Measurements from ENCODE around the gene SLC51B. TPM values are rescaled to one million over a fixed set of nuclear protein-coding genes. Genes with fewer than 3 reads are reported as not detected.

SLC51B gene
- total RNA-seq, 2 donors from 2014 or later: not detected

DNA sequence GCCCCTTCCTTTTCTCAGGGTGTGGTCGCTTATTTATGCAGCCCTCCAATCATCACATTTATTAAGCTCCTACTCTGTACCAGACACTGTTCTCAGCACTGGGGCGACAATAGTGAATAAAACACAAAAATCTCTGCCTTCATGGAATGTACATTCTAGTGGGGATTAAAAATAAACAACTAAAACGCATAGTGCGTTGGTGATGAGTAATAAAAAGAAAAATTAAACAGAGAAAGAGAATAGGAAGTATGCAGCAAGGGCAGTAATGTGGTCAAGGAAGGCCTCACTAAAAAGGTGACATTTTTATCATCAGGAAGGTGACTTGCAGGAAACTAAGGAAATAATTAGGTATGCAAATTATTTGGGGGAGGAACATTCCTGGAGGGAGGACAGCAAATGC lies 5.1 kb downstream of the SLC51B start:
- Histone ChIP-seq H3K27me3 (ENCODE audit: control insufficient read depth, insufficient read depth, low read length, poor library complexity, severe bottlenecking) (no peaks in the 10 kb centered on the region), H3K4me3 (ENCODE audit: low read length) (no peak overlapping the region), H3K27ac (ENCODE audit: low read depth, low read length) (no peak overlapping the region), H3K9ac (ENCODE audit: extremely low read depth, low read length, poor library complexity, severe bottlenecking) (no peak overlapping the region), H3K9me3 (ENCODE audit: control insufficient read depth, low read length) (no peaks in the 10 kb centered on the region), H3K36me3 (ENCODE audit: control insufficient read depth, insufficient read depth, low read length) (peaks cover 18% of the 10 kb centered on the region), H3K4me1 (ENCODE audit: control insufficient read depth, insufficient read depth, low read length) (no peaks in the 10 kb centered on the region)
- Mint-ChIP-seq H3K27ac (no peak overlapping the region), H3K4me3 (no peak overlapping the region), H3K4me1 (no peaks in the 10 kb centered on the region), H3K36me3 (ENCODE audit: low read depth) (peaks cover 6% of the 10 kb centered on the region), H3K9me3 (no peaks in the 10 kb centered on the region), H3K27me3 (ENCODE audit: insufficient read depth) (peaks cover 3% of the 10 kb centered on the region)
- DNase-seq: no peak
- 94 to 96% methylated on average over 3 to 4 of the region's 4 CpGs for WGBS, 2 experiments (ENCODE audit: insufficient coverage in 1 of 2, insufficient read length in 1 of 2)
- TF ChIP-seq, protein P1, sequence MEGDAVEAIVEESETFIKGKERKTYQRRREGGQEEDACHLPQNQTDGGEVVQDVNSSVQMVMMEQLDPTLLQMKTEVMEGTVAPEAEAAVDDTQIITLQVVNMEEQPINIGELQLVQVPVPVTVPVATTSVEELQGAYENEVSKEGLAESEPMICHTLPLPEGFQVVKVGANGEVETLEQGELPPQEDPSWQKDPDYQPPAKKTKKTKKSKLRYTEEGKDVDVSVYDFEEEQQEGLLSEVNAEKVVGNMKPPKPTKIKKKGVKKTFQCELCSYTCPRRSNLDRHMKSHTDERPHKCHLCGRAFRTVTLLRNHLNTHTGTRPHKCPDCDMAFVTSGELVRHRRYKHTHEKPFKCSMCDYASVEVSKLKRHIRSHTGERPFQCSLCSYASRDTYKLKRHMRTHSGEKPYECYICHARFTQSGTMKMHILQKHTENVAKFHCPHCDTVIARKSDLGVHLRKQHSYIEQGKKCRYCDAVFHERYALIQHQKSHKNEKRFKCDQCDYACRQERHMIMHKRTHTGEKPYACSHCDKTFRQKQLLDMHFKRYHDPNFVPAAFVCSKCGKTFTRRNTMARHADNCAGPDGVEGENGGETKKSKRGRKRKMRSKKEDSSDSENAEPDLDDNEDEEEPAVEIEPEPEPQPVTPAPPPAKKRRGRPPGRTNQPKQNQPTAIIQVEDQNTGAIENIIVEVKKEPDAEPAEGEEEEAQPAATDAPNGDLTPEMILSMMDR (conservative IDR thresholded peaks at IDR 0.05): no peak

DNA sequence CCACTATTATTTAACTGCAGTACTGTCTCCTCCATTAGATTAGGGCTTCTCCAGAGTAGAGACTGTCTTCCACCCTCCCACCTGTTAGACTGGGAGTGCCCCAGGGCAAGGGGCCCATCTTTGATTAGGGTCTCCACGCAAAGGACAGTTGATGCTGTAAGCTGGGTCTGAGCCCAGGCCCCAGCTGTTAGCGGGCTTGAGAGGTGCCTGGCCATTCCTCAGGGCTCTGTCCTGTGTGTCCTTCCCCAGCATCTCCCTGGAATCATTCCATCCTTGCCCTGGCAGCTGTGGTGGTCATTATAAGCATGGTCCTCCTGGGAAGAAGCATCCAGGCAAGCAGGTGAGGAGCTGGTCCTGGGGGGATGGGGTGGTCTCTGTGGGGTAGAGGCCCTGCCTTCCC lies 6.1 kb downstream of the SLC51B start:
- Mint-ChIP-seq H3K36me3 (ENCODE audit: low read depth) (peaks cover 11% of the 10 kb centered on the region), H3K4me3 (no peak overlapping the region), H3K9me3 (no peaks in the 10 kb centered on the region), H3K27me3 (ENCODE audit: insufficient read depth) (peaks cover 3% of the 10 kb centered on the region), H3K4me1 (no peaks in the 10 kb centered on the region), H3K27ac (no peak overlapping the region)
- 97 to 100% methylated on average over 2 of the region's 2 CpGs for WGBS, 2 experiments (ENCODE audit: insufficient coverage in 1 of 2, insufficient read length in 1 of 2)
- H3K4me1 ChIP-seq (ENCODE audit: control insufficient read depth, insufficient read depth, low read length): no peaks in the 10 kb centered on the region
- H3K27ac ChIP-seq (ENCODE audit: low read depth, low read length): no peak overlapping the region
- DNase-seq: no peak
- no peaks in the 10 kb centered on the region for H3K9me3 ChIP-seq (ENCODE audit: control insufficient read depth, low read length)
- H3K4me3 ChIP-seq (ENCODE audit: low read length): no peak overlapping the region
- peaks cover 28% of the 10 kb centered on the region for H3K36me3 ChIP-seq (ENCODE audit: control insufficient read depth, insufficient read depth, low read length)
- H3K9ac ChIP-seq (ENCODE audit: extremely low read depth, low read length, poor library complexity, severe bottlenecking): no peak overlapping the region
- no peaks in the 10 kb centered on the region for H3K27me3 ChIP-seq (ENCODE audit: control insufficient read depth, insufficient read depth, low read length, poor library complexity, severe bottlenecking)
- TF ChIP-seq, protein P1 (conservative IDR thresholded peaks at IDR 0.05): no peak

DNA sequence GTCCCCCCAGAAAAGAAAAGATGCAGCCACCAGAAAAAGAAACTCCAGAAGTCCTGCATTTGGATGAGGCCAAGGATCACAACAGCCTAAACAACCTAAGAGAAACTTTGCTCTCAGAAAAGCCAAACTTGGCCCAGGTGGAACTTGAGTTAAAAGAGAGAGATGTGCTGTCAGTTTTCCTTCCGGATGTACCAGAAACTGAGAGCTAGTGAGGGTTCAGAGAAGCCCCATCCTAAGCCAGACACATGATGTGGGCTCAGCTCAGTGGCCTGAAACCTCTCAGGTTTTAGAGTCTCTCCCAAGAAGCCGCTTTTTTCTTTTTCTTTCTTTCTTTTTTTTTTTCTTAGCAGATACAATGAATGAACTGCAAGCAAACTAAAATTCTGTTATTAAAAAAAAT lies 7.8 kb downstream of the SLC51B start:
- Histone ChIP-seq H3K9ac (ENCODE audit: extremely low read depth, low read length, poor library complexity, severe bottlenecking) (no peak overlapping the region), H3K4me1 (ENCODE audit: control insufficient read depth, insufficient read depth, low read length) (no peaks in the 10 kb centered on the region), H3K9me3 (ENCODE audit: control insufficient read depth, low read length) (no peaks in the 10 kb centered on the region), H3K27ac (ENCODE audit: low read depth, low read length) (no peak overlapping the region), H3K27me3 (ENCODE audit: control insufficient read depth, insufficient read depth, low read length, poor library complexity, severe bottlenecking) (no peaks in the 10 kb centered on the region), H3K4me3 (ENCODE audit: low read length) (no peak overlapping the region), H3K36me3 (ENCODE audit: control insufficient read depth, insufficient read depth, low read length) (peaks cover 45% of the 10 kb centered on the region)
- peaks cover 3% of the 10 kb centered on the region for H3K27me3 Mint-ChIP-seq (ENCODE audit: insufficient read depth)
- peaks cover 28% of the 10 kb centered on the region for H3K36me3 Mint-ChIP-seq (ENCODE audit: low read depth)
- DNase-seq: no peak
- no peak overlapping the region for H3K27ac Mint-ChIP-seq
- H3K4me1 Mint-ChIP-seq: no peaks in the 10 kb centered on the region
- TF ChIP-seq, protein P1 (conservative IDR thresholded peaks at IDR 0.05): no peak
- 94 to 96% methylated on average over 1 to 2 of the region's 2 CpGs for WGBS, 2 experiments (ENCODE audit: insufficient coverage in 1 of 2, insufficient read length in 1 of 2)
- no peak overlapping the region for H3K4me3 Mint-ChIP-seq
- H3K9me3 Mint-ChIP-seq: no peaks in the 10 kb centered on the region
